Testis (tissue), 2 donors: ENCODE data around the gene CARMIL1.

Experiments
- CTCF ChIP-seq, 3 experiments: fragments of 450-650 bp in 2 of 3; fragments of 200-600 bp in 1 of 3; sonication (generic) in 1 of 3; IDR thresholded peaks; one replicate each; pipeline ENCODE4 v1.5.1; 2016 to 2019; ENCODE audit warnings: antibody characterized with exemption in 3 of 3, mild to moderate bottlenecking in 2 of 3, moderate library complexity in 1 of 3
- POLR2A ChIP-seq: fragments of 450-650 bp; IDR thresholded peaks from one replicate; pipeline ENCODE4 v1.6.1; 2017; ENCODE audit warnings: antibody characterized with exemption, mild to moderate bottlenecking, moderate library complexity

- TF ChIP-seq CTCF (IDR thresholded peaks at IDR 0.05) (no peak), POLR2A (no peak)
Measured at GRCh38 chr6:25503686-25504085, 224.5 kb downstream of the CARMIL1 start.
